ENCODE data around the gene CAMK2B. TPM values are rescaled to one million over a fixed set of nuclear protein-coding genes. Genes with fewer than 3 reads are reported as not detected.

Gene CAMK2B
- total RNA-seq, 1 experiment from 2014 or later = not detected

DNA sequence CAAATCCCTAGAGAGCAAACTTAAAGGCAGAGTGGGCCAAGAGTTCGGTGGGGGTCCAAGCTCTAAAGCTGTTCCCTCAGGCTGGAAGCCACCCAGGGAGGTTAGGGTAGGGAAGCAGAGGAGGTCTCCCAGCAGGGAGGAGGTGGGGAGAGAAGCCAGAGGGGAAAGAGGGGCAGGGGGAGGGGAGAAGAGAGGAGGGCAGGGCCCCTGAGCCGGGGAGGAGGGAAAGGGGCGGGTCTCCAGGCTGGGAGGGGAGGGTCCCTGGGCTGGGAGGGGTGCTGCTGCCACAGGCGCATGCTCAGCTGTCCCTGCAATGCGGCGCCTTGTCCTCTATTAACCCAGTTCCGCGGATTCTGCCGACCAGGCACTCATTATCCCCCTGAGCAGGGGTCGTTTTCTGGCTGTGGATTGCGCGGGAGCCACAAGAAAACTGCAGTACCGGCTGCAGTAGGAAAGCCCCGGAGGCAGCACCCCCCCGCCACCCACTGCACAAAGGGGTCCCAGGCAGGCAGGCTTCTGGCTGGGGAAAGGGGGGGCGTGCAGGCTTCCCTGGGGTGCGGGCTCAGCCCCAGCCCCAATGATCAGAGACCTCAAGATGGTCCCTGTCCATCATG is 49.3 kb downstream of the CAMK2B start:
- Histone ChIP-seq H3K36me3 (ENCODE audit: control insufficient read depth, insufficient read depth, low read length) (no peaks in the 10 kb centered on the region), H3K4me3 (ENCODE audit: low read depth, low read length) (no peak overlapping the region), H3K4me1 (no peaks in the 10 kb centered on the region), H3K9me3 (no peaks in the 10 kb centered on the region), H3K27me3 (replicated peaks; ENCODE audit: control insufficient read depth, insufficient read depth, low read length) (no peaks in the 10 kb centered on the region)
- BruUV-seq (replicated peaks) = no TSS peak
- intact Hi-C loops (cut with micrococcal nuclease; ENCODE audit: unreplicated experiment) = no loop called here
- Mint-ChIP-seq H3K27ac (ENCODE audit: unreplicated experiment) (no peak overlapping the region), H3K4me1 (ENCODE audit: low read depth, unreplicated experiment) (no peaks in the 10 kb centered on the region), H3K9me3 (ENCODE audit: unreplicated experiment) (no peaks in the 10 kb centered on the region), H3K27me3 (ENCODE audit: insufficient read depth, unreplicated experiment) (no peaks in the 10 kb centered on the region), H3K36me3 (ENCODE audit: insufficient read depth, unreplicated experiment) (no peaks in the 10 kb centered on the region), H3K4me3 (ENCODE audit: unreplicated experiment) (no peak overlapping the region)
- ChIA-PET POLR2A (no interaction called here), CTCF (no interaction called here)
- TF ChIP-seq, protein P1, sequence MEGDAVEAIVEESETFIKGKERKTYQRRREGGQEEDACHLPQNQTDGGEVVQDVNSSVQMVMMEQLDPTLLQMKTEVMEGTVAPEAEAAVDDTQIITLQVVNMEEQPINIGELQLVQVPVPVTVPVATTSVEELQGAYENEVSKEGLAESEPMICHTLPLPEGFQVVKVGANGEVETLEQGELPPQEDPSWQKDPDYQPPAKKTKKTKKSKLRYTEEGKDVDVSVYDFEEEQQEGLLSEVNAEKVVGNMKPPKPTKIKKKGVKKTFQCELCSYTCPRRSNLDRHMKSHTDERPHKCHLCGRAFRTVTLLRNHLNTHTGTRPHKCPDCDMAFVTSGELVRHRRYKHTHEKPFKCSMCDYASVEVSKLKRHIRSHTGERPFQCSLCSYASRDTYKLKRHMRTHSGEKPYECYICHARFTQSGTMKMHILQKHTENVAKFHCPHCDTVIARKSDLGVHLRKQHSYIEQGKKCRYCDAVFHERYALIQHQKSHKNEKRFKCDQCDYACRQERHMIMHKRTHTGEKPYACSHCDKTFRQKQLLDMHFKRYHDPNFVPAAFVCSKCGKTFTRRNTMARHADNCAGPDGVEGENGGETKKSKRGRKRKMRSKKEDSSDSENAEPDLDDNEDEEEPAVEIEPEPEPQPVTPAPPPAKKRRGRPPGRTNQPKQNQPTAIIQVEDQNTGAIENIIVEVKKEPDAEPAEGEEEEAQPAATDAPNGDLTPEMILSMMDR (IDR thresholded peaks at IDR 0.05; ENCODE audit: insufficient read depth in 1 of 2, low read depth in 1 of 2, low read length in 1 of 2, severe bottlenecking in 1 of 2, unreplicated experiment in 1 of 2) = no peak
- peak in 1 of 2 experiments; percentile 19 for DNase-seq

- Histone ChIP-seq H3K4me1 (no peaks in the 10 kb centered on the region), H3K36me3 (ENCODE audit: control insufficient read depth, insufficient read depth, low read length) (no peaks in the 10 kb centered on the region), H3K4me3 (ENCODE audit: low read depth, low read length) (no peak overlapping the region), H3K9me3 (no peaks in the 10 kb centered on the region), H3K27me3 (replicated peaks; ENCODE audit: control insufficient read depth, insufficient read depth, low read length) (no peaks in the 10 kb centered on the region)
- Mint-ChIP-seq H3K27me3 (ENCODE audit: insufficient read depth, unreplicated experiment) (no peaks in the 10 kb centered on the region), H3K36me3 (ENCODE audit: insufficient read depth, unreplicated experiment) (no peaks in the 10 kb centered on the region), H3K4me1 (ENCODE audit: low read depth, unreplicated experiment) (no peaks in the 10 kb centered on the region), H3K27ac (ENCODE audit: unreplicated experiment) (no peak overlapping the region), H3K4me3 (ENCODE audit: unreplicated experiment) (no peak overlapping the region), H3K9me3 (ENCODE audit: unreplicated experiment) (no peaks in the 10 kb centered on the region)
- no peak for DNase-seq
- TF ChIP-seq, protein P1 (IDR thresholded peaks at IDR 0.05; ENCODE audit: insufficient read depth in 1 of 2, low read depth in 1 of 2, low read length in 1 of 2, severe bottlenecking in 1 of 2, unreplicated experiment in 1 of 2) = no peak
- intact Hi-C loops (cut with micrococcal nuclease; ENCODE audit: unreplicated experiment) = no loop called here
- ChIA-PET CTCF (no interaction called here), POLR2A (no interaction called here)
- no TSS peak for BruUV-seq (replicated peaks)
Measured at GRCh38 chr7:44275146-44275545, 50.2 kb downstream of the CAMK2B start.

- no peaks in the 10 kb centered on the region for H3K27me3 ChIP-seq (replicated peaks; ENCODE audit: control insufficient read depth, insufficient read depth, low read length)
- no peaks in the 10 kb centered on the region for H3K9me3 ChIP-seq
- no peak for DNase-seq
- no peaks in the 10 kb centered on the region for H3K4me1 Mint-ChIP-seq (ENCODE audit: low read depth, unreplicated experiment)
- no peaks in the 10 kb centered on the region for H3K36me3 ChIP-seq (ENCODE audit: control insufficient read depth, insufficient read depth, low read length)
- TF ChIP-seq, protein P1 (IDR thresholded peaks at IDR 0.05; ENCODE audit: insufficient read depth in 1 of 2, low read depth in 1 of 2, low read length in 1 of 2, severe bottlenecking in 1 of 2, unreplicated experiment in 1 of 2) = no peak
- BruUV-seq (replicated peaks) = no TSS peak
- H3K27ac Mint-ChIP-seq (ENCODE audit: unreplicated experiment) = no peak overlapping the region
- no peaks in the 10 kb centered on the region for H3K36me3 Mint-ChIP-seq (ENCODE audit: insufficient read depth, unreplicated experiment)
- H3K4me3 Mint-ChIP-seq (ENCODE audit: unreplicated experiment) = no peak overlapping the region
- H3K4me3 ChIP-seq (ENCODE audit: low read depth, low read length) = no peak overlapping the region
- H3K4me1 ChIP-seq = no peaks in the 10 kb centered on the region
- H3K27me3 Mint-ChIP-seq (ENCODE audit: insufficient read depth, unreplicated experiment) = no peaks in the 10 kb centered on the region
- intact Hi-C loops (cut with micrococcal nuclease; ENCODE audit: unreplicated experiment) = no loop called here
- H3K9me3 Mint-ChIP-seq (ENCODE audit: unreplicated experiment) = no peaks in the 10 kb centered on the region
- ChIA-PET POLR2A (no interaction called here), CTCF (no interaction called here)
Measured at GRCh38 chr7:44274623-44274975, 50.8 kb downstream of the CAMK2B start.

Data from Caco-2 (cell line).